GM18858 (cell line): ENCODE measurements around the gene PCOLCE2.

Experiments
- ATAC-seq: cut with Tn5 transposase; IDR thresholded peaks from one replicate; pipeline ENCODE4 v1.9.1; 2021; ENCODE audit not compliant: unreplicated experiment

Gene PCOLCE2, protein sequence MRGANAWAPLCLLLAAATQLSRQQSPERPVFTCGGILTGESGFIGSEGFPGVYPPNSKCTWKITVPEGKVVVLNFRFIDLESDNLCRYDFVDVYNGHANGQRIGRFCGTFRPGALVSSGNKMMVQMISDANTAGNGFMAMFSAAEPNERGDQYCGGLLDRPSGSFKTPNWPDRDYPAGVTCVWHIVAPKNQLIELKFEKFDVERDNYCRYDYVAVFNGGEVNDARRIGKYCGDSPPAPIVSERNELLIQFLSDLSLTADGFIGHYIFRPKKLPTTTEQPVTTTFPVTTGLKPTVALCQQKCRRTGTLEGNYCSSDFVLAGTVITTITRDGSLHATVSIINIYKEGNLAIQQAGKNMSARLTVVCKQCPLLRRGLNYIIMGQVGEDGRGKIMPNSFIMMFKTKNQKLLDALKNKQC

DNA sequence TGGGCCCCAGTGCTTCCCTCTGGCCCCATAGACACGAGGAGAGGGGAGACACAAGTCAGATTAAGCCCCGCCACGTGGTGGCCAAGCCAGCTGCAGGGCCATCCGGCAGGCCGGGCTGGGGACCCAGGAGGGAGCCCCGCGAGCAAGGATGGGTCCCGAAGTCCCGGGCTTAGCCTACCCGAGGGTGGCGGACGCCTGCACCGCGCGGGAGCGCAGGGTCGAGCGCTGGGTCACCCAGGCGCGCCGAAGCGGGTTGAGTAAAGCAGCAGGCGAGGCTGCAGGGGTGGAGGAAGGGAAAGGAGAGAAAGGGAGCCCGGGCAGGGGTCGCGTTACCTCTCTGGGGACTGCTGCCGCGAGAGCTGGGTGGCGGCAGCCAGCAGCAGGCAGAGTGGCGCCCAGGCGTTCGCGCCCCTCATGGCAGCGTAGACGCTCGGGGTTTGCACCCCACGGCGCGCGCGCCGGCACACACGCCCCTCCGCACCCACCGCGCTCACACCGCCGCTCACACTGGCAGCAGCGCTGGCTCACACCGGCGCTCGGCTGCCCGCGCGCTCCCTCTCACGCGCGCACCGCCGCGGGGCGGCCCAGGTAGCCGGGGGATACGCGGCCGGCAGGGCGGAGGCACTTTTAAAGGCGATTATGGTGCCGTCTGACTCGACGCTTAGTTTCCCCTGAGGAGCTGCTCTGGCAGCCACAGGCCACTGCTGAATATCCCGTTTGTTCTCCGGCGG is at the start of gene PCOLCE2:
Gene PCOLCE2, minus strand, starts transcription at position 603 of the 731 bp plus-strand sequence. Its CDS starts 187 bp downstream, at position 416.
- no peak for ATAC-seq

DNA sequence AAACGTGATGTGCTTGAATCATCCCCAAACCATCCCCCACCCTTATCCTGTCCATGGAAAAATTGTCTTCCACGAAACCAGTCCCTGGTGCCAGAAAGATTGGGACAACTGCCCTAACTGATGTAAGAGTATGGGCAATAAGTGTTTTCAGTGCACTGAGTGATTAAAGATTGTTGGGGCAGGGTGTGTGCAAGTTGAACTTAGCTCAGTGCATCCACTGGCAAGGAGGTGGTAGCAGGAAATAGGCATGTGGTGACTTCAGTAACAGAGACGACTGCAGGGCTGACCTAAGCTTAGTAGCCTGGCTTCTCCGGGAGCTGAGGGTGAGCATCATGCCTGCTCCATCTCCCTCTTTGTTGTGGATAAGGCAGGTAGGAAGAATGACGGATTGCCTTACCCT is 47.1 kb upstream of the PCOLCE2 start:
- no peak for ATAC-seq

DNA sequence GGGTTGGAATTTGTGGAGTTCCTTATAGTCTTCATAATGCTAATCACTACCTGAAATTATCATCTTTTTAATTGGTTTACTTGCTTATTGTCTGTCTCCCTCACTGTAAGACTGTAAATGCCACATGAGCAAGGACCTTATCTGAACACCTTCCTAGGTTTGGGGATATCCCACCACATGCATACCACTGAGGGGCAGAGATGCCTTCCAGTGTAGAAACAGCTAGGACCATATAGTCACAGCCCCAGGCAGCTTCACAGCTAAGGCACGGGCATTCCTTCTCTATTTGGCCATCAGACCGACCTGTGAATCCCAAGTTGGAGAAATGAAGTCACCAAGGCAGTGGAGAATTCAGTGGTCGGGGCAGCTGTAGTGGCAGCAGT is 46.0 kb upstream of the PCOLCE2 start:
- no peak for ATAC-seq

DNA sequence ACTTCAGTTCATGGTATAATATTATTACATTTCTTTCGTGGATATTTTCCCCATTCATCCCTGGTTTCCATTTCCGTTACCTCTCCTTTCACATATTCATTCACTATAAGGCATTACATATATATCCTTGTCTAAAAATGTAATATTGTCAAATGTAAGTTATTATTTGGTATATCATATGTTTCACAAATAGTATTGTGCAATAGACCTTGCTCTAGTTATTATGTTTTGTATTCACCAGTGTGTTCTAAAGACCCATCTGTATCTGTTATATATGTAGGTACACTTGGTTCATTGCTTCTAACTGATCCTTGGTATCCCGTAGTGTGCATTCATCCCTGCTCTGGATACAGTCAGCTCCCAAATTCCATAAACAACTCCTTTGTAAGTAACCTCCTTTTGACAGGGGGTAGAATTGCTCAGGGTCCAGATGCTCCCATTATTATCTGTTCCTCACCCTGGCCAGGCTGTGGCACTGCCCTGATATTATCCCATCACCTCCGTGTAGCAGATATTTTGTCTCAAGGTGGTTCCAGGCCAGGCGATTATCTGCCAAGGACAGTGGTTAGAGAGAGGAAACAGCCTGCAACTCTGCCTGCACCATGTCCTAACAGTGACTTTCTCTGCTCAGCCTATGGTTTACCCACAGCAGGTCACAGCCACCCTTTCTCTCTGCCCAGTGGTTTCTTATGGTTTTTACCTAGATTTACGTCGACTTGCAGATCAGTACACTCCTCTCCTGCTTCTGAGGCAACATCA is 45.4 kb upstream of the PCOLCE2 start:
- ATAC-seq, result no peak

DNA sequence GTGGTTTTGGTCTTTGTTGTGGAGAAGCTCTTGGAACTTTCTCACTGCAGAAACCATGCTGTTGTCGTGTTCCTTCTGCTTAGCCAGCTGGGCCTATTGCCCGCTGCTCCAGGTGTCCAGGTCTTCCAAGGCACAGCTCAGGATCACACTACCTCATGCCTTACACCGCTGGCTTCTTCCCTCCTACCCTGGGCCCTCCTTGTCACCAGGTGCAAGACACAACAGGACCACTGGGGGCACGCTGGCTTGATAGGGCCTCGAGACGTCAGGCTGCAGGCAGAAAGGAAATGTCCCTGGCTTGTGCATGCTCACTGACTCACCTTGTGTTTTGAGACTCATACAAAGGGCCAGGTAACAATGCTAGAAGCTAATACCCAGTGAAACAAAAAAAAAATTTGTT is 42.3 kb upstream of the PCOLCE2 start:
- no peak for ATAC-seq

DNA sequence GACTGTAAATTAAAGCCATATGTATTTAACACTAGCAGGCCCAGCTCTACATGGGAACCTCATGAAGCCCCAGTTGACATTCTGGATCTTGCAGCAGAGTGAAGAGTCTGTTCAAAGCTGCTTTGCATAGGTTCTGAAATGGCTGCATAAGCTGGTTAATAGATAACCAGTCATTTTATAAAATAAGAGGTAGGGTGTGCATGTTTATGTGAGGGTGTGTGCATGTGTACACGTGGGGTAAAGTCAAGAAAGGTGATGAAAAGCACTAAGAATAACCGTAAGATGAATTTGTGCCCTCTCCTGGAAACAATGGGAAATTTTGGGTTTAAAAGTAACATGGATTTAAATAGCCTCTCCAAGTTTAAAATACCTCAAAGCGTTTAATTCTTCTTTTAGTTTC is 41.6 kb upstream of the PCOLCE2 start:
- no peak for ATAC-seq

DNA sequence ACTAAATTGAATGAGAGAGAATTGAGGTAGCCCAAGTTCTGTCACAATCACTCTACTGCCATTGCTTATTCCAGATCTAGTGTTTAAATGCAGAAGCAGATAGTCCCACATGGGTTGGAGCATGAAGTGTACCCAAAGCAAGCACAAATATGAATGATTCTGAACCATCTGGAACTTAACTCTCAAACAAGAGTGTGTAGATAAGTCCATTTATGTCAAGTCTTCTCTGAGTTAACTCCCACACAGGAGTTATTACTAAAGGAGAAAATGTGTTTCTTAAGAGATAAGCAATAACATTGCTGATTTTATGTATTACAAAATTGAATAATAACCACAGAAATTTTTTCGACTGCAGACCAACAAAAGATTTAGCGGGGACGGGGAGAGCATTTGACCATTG is 41.0 kb upstream of the PCOLCE2 start:
- no peak for ATAC-seq

DNA sequence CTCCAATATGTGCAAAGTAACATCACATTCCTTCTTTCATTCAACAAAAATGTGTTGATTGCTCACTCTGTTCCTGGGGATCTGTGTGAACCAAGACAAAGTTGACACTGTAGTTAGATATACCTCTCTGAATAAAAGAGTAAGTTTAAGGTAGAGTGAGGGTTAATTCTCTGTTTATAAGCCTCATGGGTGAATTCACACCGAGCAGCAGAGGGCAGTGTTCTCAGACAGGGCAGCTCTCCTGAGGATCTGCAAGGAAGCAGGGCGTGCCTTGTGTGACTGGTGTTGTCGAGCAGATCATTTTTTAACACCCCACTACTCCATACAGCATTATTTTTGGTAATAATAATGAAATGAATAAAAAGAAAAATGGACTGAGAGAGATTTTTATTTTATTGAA is 40.2 kb upstream of the PCOLCE2 start:
- ATAC-seq, result no peak

DNA sequence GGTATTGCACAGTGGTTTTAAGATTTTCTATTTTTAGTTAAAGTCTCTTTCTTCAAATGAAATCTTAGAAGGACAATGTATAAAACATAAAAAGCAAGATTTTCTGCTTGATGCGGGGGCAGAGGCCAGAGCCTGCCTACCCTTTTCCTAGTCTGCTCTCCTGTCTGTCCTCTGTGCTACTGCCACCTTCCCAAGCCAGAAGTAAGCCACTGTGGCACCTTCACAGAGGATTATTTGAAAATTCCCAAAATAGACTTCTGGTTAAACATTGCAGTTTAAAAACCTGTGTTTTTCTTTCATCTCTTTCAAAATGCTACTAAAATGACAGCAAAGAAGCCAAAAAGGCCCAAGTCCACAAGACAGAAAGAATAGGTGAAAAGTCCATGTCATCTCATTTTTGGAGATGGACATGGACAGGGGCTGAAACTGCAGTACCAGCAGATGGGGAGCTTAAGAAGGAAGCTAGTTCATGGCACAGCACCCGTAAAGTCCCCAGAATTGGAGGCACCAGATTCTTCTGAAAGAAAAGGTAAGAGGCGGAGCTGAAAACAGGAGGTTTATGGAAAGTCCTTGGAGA is 37.6 kb upstream of the PCOLCE2 start:
- no peak for ATAC-seq

DNA sequence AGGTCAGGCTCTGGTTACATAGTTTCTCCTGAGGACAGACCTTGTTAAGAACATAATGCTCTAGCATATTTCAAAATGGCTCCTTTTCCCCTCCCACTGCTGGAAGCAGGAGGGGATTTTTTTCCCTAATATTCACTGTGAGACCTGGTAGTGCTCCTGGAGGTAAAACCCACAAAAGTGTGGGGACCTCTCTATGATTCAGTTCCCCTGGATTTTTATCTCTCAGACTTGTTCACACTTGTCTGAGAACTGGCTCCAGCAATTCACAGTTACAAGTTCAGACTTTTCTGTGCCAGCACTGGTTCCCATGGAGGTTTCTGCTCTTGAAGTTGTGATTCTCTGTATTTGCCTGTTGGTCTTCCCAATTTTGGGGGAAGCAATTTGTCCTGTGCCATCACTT is 36.3 kb upstream of the PCOLCE2 start:
- no peak for ATAC-seq

DNA sequence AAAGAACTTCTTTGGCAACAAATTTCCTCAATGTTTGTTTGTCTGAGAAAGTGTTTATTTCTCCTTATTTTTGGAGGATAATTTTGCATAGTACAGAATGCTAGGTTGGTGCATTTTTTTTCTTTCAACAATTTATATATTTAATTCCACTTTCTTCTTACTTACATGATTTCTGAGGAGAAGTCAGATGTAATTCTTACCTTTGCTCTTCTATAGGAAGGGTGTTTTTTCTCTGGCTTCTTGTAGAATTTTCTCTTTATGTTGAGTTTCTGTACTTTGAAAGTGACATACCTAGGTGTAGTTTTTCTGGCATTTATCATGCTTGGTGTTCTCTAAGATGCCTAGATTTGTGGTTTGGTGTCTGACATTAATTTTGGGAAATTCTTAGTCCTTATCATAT is 34.8 kb upstream of the PCOLCE2 start:
- no peak for ATAC-seq

DNA sequence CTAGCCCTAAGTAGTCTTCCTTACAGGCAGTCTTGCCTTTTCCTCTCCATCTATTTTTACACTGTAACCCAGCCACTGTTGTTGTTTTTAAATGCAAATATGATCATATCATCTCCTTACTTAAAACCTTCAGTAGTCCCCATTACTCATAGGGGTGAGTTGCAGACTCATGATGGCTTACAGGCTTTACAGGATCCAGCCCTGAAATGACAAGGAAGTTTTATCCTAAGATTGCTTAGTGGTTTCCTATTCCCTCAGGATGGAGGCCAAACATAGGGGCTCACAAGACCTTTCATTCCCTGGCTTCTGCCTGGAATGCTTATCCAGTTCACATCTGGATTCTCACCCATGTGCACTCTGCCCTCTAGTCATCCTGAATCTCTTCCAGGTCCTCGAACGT is 27.7 kb upstream of the PCOLCE2 start:
- no peak for ATAC-seq

DNA sequence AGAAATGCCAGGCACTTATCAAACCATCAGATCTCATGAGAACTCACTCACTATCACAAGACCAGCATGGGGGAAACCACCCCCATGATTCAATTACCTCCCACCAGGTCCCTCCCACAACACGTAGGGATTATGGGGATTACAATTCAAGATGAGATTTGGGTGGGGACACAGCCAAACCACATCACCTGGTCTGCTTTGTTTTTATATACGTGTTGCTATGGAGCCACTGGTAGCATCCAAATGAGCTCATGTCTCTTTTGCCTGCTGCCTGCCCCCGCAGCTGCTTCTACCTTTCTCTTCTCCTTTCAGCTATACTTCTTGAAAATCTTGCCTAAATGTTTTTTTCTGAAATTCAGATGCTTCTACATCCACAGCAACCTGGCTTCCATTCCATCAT is 26.8 kb upstream of the PCOLCE2 start:
- ATAC-seq, result no peak

DNA sequence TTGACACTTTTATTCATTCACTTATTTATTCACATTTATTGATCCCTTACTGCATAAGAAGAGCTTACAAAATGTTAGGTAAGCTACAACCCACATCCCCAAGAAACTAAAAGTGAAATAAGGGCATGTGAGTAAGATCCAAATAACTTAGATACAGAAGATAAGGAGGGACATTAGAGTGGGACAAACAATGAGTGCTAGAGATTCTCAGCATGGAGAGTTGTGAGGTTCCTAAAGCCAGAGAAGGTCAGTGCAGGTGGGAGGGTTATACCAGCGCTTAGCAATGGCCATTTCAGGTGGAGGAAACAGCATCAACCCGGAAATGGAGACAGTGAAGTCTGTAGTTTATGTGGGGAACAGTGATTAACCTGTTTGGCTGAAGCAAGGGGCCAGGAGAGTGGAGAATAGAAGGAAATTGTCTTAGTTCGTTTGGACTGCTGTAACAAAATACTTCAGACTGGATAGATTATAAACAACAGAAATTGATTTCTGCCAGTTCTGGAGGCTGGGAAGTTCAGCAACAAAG is 25.5 kb upstream of the PCOLCE2 start:
- ATAC-seq, result no peak

DNA sequence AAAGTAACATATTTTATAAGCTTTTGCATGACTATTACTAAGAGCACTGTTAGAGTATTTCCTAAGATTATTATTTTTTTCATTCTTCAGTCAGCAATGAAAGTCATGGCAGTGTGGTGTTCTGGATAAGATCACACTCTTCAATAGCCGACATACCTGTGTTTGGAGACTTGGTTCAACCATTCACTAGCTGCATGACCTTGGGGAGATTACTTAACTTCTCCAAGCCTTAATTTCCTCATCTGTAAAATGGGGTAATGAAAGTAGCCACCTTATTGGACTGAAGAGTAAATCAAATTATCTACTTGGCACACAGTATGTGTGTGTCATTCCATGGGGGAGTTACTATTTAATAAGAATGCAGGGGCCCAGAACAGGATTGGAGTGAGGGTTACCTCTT is 24.5 kb upstream of the PCOLCE2 start:
- ATAC-seq, result no peak

DNA sequence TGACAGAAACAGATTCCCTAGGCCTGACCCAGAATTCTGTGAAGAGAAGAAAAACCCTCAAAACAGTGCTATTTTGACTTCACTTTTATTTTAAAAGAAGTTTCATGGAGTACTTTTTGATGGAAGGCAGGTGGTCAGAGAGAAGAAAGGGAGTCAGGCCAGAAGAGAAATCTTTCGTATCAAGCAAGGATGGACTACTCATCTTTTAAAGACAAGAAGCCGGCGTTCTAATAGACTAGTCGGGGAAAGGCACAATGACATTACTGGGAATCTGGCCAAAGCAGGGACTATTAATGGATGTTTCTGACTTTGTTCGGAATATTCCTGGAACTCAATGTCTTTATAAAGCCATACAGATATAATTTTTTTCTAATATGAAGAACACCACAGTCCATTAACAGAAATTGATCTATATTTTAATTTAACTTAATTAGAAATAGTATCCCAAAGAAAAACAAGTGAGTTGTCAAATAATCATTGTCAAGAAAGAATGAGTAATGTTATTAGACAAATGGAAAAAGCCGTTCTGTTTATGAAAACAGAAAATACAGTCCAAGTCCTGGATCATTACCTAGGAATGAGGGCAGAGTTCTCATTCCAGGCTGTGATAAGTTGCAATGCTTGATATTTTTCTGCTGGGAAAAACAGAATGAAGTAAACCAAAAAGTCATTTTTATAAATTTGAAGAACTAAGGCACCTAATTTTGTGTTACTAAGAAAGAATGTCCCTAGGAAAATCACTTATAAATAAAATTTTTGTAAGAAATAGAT is 23.7 kb upstream of the PCOLCE2 start:
- no peak for ATAC-seq

DNA sequence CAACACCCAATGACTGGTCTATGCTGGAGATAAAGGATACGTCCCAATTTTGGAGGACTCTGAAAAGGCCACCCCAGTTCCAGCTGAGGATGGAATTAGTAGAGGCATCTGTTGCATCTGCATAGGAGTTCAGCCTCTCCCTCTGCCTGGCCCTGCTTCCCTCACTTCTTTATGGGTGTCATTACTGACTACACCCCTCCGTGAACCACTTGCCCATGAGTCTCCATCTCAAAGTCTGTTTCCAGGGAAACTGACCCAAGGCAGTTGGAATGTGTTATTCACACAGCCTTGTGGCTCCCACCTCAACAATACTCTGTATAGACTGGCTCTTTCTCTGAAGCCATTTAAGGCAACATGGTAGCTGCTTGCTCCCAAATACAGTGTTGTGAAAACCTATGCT is 21.4 kb upstream of the PCOLCE2 start:
- no peak for ATAC-seq

DNA sequence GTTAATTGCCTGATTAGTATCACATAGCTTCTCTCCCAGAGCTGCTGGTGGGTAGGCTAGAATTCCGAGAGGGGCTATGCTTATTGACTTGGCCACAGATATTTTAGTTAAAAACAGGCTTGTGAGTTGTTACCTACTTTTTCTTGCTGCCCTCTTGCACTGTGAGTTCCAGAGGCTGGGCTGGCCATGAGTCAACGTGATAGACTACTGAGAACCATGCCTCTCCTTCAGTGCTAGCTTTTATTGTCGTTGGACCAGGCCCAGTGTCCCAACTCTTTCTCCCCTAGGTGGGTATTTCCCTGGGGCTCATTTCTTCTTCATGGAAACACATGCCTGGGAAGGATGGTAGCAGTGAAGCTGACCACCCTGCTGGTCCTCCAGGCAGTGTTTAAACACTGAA is 20.4 kb upstream of the PCOLCE2 start:
- no peak for ATAC-seq

DNA sequence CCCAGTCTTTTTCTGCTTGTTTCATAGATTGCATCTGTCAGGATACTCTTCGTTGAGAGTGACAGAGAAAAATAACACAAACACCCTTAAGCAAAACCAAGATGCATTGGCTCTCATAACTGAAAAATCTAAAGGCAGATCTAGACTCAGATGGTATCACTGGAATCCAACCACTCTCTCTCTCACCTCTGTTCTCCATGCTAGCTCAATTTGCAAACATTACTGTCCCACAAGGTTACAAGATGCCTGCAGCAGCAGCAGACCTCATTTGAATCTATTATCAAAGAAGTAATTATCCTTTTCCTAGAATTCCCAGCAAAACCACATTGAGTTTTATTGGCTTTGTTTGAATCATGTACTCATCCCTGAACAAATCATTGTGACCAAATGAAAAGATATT is 19.1 kb upstream of the PCOLCE2 start:
- no peak for ATAC-seq

DNA sequence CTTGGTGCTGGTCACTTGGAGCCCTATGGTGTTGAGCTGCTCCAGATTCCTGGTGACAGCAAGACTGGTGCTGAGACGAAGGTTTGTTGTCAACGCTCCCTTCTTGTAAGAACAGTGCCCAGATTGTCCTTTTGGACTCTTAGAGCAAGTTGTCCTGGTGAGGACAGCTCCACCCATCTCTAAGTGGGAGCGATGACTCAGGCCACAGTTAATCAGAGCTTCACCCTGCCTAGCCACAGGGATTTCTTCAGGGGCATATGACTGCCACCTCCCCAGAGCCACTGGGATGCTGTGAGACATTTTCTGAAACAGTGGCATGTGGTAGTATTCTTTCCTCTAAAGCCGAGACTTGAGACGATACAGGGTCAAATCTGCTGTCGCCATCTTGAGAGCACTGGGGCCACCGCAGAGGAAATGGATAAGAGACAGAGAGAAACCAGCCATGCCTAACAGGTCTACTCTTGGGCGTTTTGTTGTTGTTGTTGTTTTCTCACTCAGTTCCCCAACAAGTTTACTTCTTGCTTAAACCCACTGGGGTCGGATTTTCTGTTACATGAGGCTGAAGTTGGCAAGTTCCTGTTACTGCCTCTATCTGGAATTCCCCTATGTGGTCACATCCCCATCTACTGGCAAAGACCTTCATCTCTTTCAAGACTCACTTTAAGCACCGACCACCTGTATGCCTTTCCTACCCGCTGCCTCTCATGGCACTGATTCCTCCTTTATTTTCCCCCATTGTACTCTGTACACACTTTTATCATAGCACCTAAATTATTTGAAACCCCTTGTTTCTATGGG is 16.0 kb upstream of the PCOLCE2 start:
- peak; percentile 57 for ATAC-seq
